Activated gamma-delta T cell (primary cell): ENCODE measurements around the gene RP9.
A peak's percentile ranks its signal among the peaks of the same experiment; 100 is the strongest.

ENCODE experiments used
- DNase-seq: peaks from one replicate; lab custom pipeline; 2025; lab: John Stamatoyannopoulos, UW
- total RNA-seq, 2 donors: gene quantifications; one replicate each; lab custom pipeline; 2026; lab: John Stamatoyannopoulos, UW

RP9 gene
- 15.2 to 16.2 reads per million in 2 donors for total RNA-seq

GRCh38 chr7:33109005-33109757 is at the start of gene RP9:
Gene RP9, minus strand, starts transcription at chr7:33109404. Its CDS starts 32 bp downstream, at chr7:33109372.
- peak; percentile 68 for DNase-seq

- DNase-seq = no peak
These were observed 48.6 kb upstream of the RP9 start for GRCh38 chr7:33157781-33158180.

- DNase-seq = no peak
These were observed 48.1 kb upstream of the RP9 start for GRCh38 chr7:33157311-33157710.

- no peak for DNase-seq
These were observed 47.2 kb upstream of the RP9 start for GRCh38 chr7:33156441-33156840.

- DNase-seq = no peak
These were observed 46.6 kb upstream of the RP9 start for GRCh38 chr7:33155811-33156210.

- no peak for DNase-seq
These were observed 42.9 kb upstream of the RP9 start for GRCh38 chr7:33152087-33152486.

- DNase-seq = no peak
These were observed 36.0 kb upstream of the RP9 start for GRCh38 chr7:33145156-33145555.

GRCh38 chr7:33143996-33144718 is 35.0 kb upstream of the RP9 start:
- DNase-seq = no peak

- DNase-seq = no peak
These were observed 33.4 kb upstream of the RP9 start for GRCh38 chr7:33142585-33142984.

GRCh38 chr7:33137103-33137502 is 27.9 kb upstream of the RP9 start:
- DNase-seq = no peak

- no peak for DNase-seq
These were observed 21.0 kb upstream of the RP9 start for GRCh38 chr7:33130184-33130583.

GRCh38 chr7:33129806-33130153 is 20.6 kb upstream of the RP9 start:
- DNase-seq = no peak

- DNase-seq = peak; percentile 85
These were observed 20.0 kb upstream of the RP9 start, which contains the start of gene BBS9 for GRCh38 chr7:33128990-33129805. Gene BBS9, plus strand, starts transcription at chr7:33129564. Its CDS starts 16,689 bp downstream, at chr7:33146253.

- DNase-seq = no peak
These were observed 19.4 kb upstream of the RP9 start for GRCh38 chr7:33128631-33128989.

GRCh38 chr7:33127085-33127484 is 17.9 kb upstream of the RP9 start:
- no peak for DNase-seq

GRCh38 chr7:33118383-33118782 is 9.2 kb upstream of the RP9 start:
- no peak for DNase-seq

- DNase-seq = no peak
These were observed 5.8 kb upstream of the RP9 start for GRCh38 chr7:33114976-33115375.

GRCh38 chr7:33111614-33112013 is 2.4 kb upstream of the RP9 start:
- no peak for DNase-seq

GRCh38 chr7:33109758-33110238 is 594 bp upstream of the RP9 start:
- no peak for DNase-seq

- no peak for DNase-seq
These were observed 625 bp downstream of the RP9 start for GRCh38 chr7:33108554-33109004.

- no peak for DNase-seq
These were observed 1.8 kb downstream of the RP9 start for GRCh38 chr7:33107136-33108066.
